Glutamatergic neuron (in vitro differentiated cells): ENCODE measurements around the gene ARHGEF38. TPM values are rescaled to one million over a fixed set of nuclear protein-coding genes. Genes with fewer than 3 reads are reported as not detected.
"Not testable (repeated sequence)": the region's sequence is repeated elsewhere in the genome, so short reads cannot be mapped to it uniquely, and the experiment has no call there.

Source experiments
- DNase-seq: peaks from one replicate; pipeline ENCODE4 v3.0.0; 2022
- H3K27ac Mint-ChIP-seq: one replicate; pipeline ENCODE4 v1.8.0; 2020; ENCODE audit warnings: mild to moderate bottlenecking, mixed read lengths, inconsistent platforms; ENCODE audit not compliant: unreplicated experiment
- H3K27me3 Mint-ChIP-seq: one replicate; pipeline ENCODE4 v1.8.0; 2020; ENCODE audit warnings: mild to moderate bottlenecking, moderate library complexity, mixed read lengths, inconsistent platforms; ENCODE audit not compliant: unreplicated experiment
- H3K36me3 Mint-ChIP-seq: one replicate; pipeline ENCODE4 v1.8.0; 2020; ENCODE audit warnings: mild to moderate bottlenecking, mixed read lengths, inconsistent platforms; ENCODE audit not compliant: unreplicated experiment
- H3K4me1 Mint-ChIP-seq: one replicate; pipeline ENCODE4 v1.8.0; 2020; ENCODE audit warnings: mild to moderate bottlenecking, low read depth, mixed read lengths, inconsistent platforms; ENCODE audit not compliant: unreplicated experiment
- H3K4me3 Mint-ChIP-seq: one replicate; pipeline ENCODE4 v1.8.0; 2020; ENCODE audit warnings: mild to moderate bottlenecking, mixed read lengths, inconsistent platforms; ENCODE audit not compliant: unreplicated experiment
- H3K9me3 Mint-ChIP-seq: one replicate; pipeline ENCODE4 v1.8.0; 2020; ENCODE audit warnings: mild to moderate bottlenecking, moderate library complexity, mixed read lengths, inconsistent platforms; ENCODE audit not compliant: unreplicated experiment
- total RNA-seq: library from RNA; stranded (reverse); fragmentation: NEBNext Ultra II Directional; extraction: Animal tissue kit (Norgen Biotek cat#: 25700); gene quantifications from one replicate; pipeline ENCODE4 v1.2.1, GENCODE V29; 2021; ENCODE audit not compliant: unreplicated experiment
- TF ChIP-seq, protein P1 (sequence below): fragments of 200-600 bp; sonication (generic); IDR thresholded peaks from one replicate; pipeline ENCODE4 v1.5.0; 2021; ENCODE audit not compliant: partially characterized antibody, unreplicated experiment

The ARHGEF38 gene
- total RNA-seq, 1 donor from 2014 or later, result not detected

DNA sequence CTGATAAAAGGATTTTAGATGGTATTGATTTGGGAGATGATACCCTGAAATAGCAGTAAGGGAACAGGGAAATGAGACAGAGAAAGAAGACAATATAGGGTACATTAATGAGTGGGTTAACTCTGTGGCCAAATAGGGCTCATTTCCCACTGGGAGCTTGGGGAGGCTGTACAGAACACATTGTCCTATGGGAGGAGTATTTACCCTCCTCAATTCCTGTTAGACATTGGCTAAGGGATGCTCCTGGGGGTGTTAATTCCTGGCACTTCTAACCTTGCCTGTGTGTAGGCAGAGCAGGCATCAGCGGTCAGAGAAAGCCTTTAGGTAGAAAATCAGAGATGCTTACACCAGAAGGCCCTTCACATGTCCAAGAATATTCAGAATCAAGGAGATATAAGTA, 49.0 kb downstream of the ARHGEF38 start:
- Mint-ChIP-seq H3K27ac (no peak overlapping the region), H3K36me3 (no peaks in the 10 kb centered on the region), H3K4me3 (no peak overlapping the region), H3K4me1 (no peaks in the 10 kb centered on the region), H3K27me3 (peaks cover 2% of the 10 kb centered on the region), H3K9me3 (no peaks in the 10 kb centered on the region)
- DNase-seq, result no peak
- TF ChIP-seq, protein P1, sequence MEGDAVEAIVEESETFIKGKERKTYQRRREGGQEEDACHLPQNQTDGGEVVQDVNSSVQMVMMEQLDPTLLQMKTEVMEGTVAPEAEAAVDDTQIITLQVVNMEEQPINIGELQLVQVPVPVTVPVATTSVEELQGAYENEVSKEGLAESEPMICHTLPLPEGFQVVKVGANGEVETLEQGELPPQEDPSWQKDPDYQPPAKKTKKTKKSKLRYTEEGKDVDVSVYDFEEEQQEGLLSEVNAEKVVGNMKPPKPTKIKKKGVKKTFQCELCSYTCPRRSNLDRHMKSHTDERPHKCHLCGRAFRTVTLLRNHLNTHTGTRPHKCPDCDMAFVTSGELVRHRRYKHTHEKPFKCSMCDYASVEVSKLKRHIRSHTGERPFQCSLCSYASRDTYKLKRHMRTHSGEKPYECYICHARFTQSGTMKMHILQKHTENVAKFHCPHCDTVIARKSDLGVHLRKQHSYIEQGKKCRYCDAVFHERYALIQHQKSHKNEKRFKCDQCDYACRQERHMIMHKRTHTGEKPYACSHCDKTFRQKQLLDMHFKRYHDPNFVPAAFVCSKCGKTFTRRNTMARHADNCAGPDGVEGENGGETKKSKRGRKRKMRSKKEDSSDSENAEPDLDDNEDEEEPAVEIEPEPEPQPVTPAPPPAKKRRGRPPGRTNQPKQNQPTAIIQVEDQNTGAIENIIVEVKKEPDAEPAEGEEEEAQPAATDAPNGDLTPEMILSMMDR, result no peak

DNA sequence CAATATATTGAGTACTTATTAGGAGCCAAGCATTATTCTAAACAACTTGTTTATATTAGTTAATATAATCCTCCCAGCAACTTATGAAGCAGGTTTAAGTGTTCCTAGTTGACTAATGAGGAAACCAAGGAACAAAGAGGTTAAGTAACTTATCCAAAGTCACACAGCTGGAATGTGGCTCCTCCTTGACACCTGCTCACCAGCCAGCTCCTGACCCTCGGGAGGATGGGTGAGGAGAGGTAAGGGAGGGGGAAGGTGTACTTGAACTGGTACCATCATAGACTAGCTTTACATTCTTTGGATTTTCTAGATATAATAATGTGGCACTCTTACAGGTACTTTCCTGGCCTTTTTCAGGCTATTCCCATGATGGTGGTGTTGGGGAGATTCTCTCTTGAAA, 50.7 kb downstream of the ARHGEF38 start:
- TF ChIP-seq, protein P1, result no peak
- no peaks in the 10 kb centered on the region for H3K4me1 Mint-ChIP-seq
- H3K36me3 Mint-ChIP-seq, result no peaks in the 10 kb centered on the region
- DNase-seq, result no peak
- H3K4me3 Mint-ChIP-seq, result no peak overlapping the region
- H3K27ac Mint-ChIP-seq, result no peak overlapping the region
- H3K9me3 Mint-ChIP-seq, result no peaks in the 10 kb centered on the region
- H3K27me3 Mint-ChIP-seq, result peaks cover 2% of the 10 kb centered on the region

DNA sequence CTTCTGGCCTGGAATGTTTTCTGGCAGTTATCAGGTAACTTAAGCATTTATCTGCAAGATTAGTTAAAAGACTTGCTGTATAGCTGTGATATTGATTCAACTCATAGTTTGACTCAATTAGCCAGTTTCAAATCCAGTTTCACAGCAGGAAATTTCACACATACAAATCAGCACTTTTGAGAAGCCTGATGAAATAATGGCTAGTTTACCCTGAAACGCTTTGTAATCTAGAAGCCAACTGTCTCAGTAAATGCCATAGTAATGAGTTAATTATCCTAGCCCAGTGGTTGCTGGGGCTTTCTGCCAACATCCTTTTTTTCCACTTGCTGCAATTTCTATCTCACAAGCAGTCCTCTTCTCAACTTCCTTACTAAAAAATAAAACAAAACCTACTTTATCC, 53.1 kb downstream of the ARHGEF38 start:
- no peak for DNase-seq
- Mint-ChIP-seq H3K36me3 (no peaks in the 10 kb centered on the region), H3K27ac (no peak overlapping the region), H3K9me3 (no peaks in the 10 kb centered on the region), H3K4me1 (no peaks in the 10 kb centered on the region), H3K4me3 (no peak overlapping the region), H3K27me3 (peaks cover 2% of the 10 kb centered on the region)
- TF ChIP-seq, protein P1, result no peak

DNA sequence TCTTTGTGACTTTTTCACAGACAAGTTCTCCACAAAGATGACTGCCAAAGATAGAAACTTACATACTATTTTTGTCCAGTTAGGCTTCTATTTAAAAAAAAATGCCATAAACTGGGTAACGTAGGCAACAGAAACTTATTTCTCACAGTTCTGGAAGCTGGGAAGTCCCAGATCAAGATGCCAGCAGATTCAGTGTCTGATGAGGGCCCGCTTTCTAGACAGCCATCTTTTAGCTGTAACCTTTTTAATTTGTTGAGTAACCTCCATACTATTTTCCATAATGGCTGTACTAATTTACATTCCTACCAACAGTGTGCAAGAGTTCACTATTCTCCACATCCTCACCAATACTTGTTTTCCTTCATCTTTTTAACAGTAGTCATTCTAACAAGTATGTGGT, 55.5 kb downstream of the ARHGEF38 start:
- TF ChIP-seq, protein P1, result no peak
- Mint-ChIP-seq H3K27me3 (peaks cover 2% of the 10 kb centered on the region), H3K4me3 (no peak overlapping the region), H3K9me3 (no peaks in the 10 kb centered on the region), H3K36me3 (no peaks in the 10 kb centered on the region), H3K27ac (no peak overlapping the region), H3K4me1 (no peaks in the 10 kb centered on the region)
- no peak for DNase-seq

DNA sequence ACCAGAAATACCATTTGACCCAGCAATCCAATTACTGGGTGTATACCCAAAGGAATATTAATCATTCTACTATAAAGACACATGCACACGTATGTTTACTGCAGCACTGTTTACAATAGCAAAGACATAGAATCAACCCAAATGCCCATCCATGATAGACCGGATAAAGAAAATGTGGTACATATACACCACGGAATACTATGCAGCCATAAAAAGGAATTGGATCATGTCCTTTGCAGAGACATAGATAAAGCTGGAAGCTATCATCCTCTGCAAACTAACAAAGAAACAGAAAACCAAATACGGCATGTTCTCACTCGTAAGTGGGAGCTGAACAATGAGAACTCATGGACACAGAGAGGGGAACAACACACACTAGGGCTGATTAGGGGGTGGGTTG, 57.4 kb downstream of the ARHGEF38 start:
- not testable (repeated sequence) for DNase-seq, H3K4me1 Mint-ChIP-seq, H3K27me3 Mint-ChIP-seq, H3K9me3 Mint-ChIP-seq, H3K36me3 Mint-ChIP-seq, H3K4me3 Mint-ChIP-seq, H3K27ac Mint-ChIP-seq

DNA sequence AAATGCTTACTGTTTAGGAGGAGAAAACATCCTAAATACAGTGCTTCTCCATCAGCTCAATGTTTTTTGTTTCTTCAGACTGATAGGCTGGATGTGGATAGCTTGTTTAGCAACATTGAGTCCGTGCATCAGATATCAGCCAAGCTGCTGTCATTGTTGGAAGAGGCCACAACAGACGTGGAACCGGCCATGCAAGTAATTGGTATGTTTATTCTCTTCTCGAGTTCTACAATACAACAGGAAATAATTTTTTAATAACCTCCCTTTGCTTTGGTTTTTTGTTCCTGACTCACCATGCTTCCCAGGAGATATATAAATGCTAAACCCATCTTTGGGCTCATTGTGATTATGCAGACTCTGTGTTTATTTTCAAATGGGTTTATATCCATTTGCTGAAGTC, 60.9 kb downstream of the ARHGEF38 start:
- Mint-ChIP-seq H3K36me3 (no peaks in the 10 kb centered on the region), H3K27me3 (no peaks in the 10 kb centered on the region), H3K4me3 (no peak overlapping the region), H3K4me1 (no peaks in the 10 kb centered on the region), H3K9me3 (no peaks in the 10 kb centered on the region), H3K27ac (no peak overlapping the region)
- no peak for DNase-seq
- TF ChIP-seq, protein P1, result no peak
